ENCODE results near the gene BLACAT1. TPM values are rescaled to one million over a fixed set of nuclear protein-coding genes. Genes with fewer than 3 reads are reported as not detected.

Gene BLACAT1
- total and polyA plus RNA-seq, 2 of the 13 experiments (the other 11 are each of a cell fraction or from before 2014, with no cell fraction given): 1.2 to 2.8 TPM

GRCh38 chr1:205438213-205439158, 17.4 kb downstream of the BLACAT1 start (continued):
- TF ChIP-seq ZNF687 (CRISPR knock-in tag; IDR thresholded peaks at IDR 0.05) (peak; percentile 28; the same call in 1 of the 2 replicates), HIVEP1 (CRISPR knock-in tag; IDR thresholded peaks at IDR 0.05) (no peak), ZBTB46 (CRISPR knock-in tag; IDR thresholded peaks at IDR 0.05; ENCODE audit: borderline replicate concordance) (no peak), CBX5 (CRISPR knock-in tag; IDR thresholded peaks at IDR 0.05; ENCODE audit: borderline replicate concordance) (0 out of 2 replicates have a peak, but pooled peaks have one; percentile 13)

- ChIA-PET POLR2A (no interaction called here), CTCF (ENCODE audit: low intra/inter-chr PET ratio, low total read pairs) (no interaction called here)
- FAIRE-seq (no peak), ATAC-seq (no peak), DNase-seq (ENCODE audit: low spot score) (no peak)
- Histone ChIP-seq H3K4me2 (ENCODE audit: low read depth, low read length) (no peak overlapping the region), H3K79me2 (ENCODE audit: insufficient read depth, low read length) (no peaks in the 10 kb centered on the region), H3K4me1 (ENCODE audit: insufficient read depth, low read length) (peaks cover 41% of the 10 kb centered on the region), H3K9me3 (ENCODE audit: low read length) (no peaks in the 10 kb centered on the region), H2AFZ (ENCODE audit: low read length) (no peak overlapping the region), H3K27ac (ENCODE audit: extremely low read length, insufficient read depth, low read length) (no peak overlapping the region), H4K20me1 (ENCODE audit: insufficient read depth, low read length) (peaks cover 4% of the 10 kb centered on the region; the same call in 1 of the 2 replicates), H3K4me3 (replicated peaks in 1 of 3; ENCODE audit: insufficient read depth in 1 of 3, low read depth in 2 of 3, low read length in 3 of 3) (no peak overlapping the region), H3K9ac (ENCODE audit: insufficient read depth, low read depth, low read length) (no peak overlapping the region), H3K36me3 (replicated peaks in 1 of 2; ENCODE audit: control insufficient read depth in 1 of 2, insufficient read depth in 2 of 2, low read length in 2 of 2) (no peaks in the 10 kb centered on the region), H3K27me3 (ENCODE audit: control insufficient read depth in 1 of 2, insufficient read depth in 2 of 2, low read length in 2 of 2) (peaks cover 6 to 22% of the 10 kb centered on the region in 2 experiments; a peak in 4 of 5 replicates)
- peak; percentile 47 for TF ChIP-seq RBM22 (optimal IDR thresholded peaks at IDR 0.05; ENCODE audit: low read length)
- TF ChIP-seq BRD4 (CRISPR knock-in tag; IDR thresholded peaks at IDR 0.05): no peak
- peak; percentile 8 for TF ChIP-seq AGO2 (optimal IDR thresholded peaks at IDR 0.05; ENCODE audit: low read depth, low read length)
- no TSS peak for BruUV-seq (replicated peaks)
- intact Hi-C loops (cut with micrococcal nuclease; ENCODE audit: unreplicated experiment) (no loop called here), in situ Hi-C loops (cut with HindIII; ENCODE audit: extremely low pct_ligation_motif_present, low pct_unique_long_range_greater_than_20kb) (no loop called here)
- WGBS (ENCODE audit: low lambda C conversion rate): 65% methylated on average over 2 of the region's 2 CpGs
These were observed 18.3 kb downstream of the BLACAT1 start for GRCh38 chr1:205437570-205437969.

Data from HepG2 (cell line).